ENCODE results near the gene POLDIP3. TPM values are rescaled to one million over a fixed set of nuclear protein-coding genes. Genes with fewer than 3 reads are reported as not detected.
"Not testable (repeated sequence)": the region's sequence is repeated elsewhere in the genome, so short reads cannot be mapped to it uniquely, and the experiment has no call there.

POLDIP3 gene
- total RNA-seq, 1 donor from 2014 or later = 75.4 TPM

DNA sequence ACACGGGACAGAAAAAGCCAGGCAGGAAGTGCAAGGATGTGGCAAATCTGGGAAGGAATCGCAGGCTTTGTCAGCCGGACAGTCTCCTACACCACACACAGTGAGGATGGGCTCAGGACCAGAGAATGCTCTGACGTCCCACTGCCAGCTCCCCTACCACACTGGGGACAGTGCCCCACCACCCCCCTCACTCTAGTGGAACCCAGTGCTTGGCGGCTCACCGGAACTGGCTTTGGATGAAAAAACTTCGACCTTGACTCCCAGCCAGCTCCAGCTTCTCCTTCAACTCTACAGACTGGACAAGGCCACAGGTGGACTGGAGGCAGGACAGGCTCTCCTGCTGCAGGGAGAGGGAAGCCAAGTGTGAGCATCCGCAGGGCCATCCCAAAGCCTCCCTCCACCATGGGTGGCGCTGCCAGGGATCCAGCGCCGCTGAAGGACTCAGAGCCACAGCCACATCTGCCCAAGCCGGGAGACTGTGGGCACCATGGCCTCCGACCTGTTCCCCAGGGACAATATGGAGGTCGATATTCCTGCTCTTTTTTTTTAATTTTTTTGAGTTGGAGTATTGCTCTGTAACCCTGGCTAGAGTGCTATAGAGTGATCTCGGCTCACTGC is 37.0 kb downstream of the POLDIP3 start:
- H3K4me1 Mint-ChIP-seq = peaks cover 12% of the 10 kb centered on the region
- H3K27ac Mint-ChIP-seq = no peak overlapping the region

DNA sequence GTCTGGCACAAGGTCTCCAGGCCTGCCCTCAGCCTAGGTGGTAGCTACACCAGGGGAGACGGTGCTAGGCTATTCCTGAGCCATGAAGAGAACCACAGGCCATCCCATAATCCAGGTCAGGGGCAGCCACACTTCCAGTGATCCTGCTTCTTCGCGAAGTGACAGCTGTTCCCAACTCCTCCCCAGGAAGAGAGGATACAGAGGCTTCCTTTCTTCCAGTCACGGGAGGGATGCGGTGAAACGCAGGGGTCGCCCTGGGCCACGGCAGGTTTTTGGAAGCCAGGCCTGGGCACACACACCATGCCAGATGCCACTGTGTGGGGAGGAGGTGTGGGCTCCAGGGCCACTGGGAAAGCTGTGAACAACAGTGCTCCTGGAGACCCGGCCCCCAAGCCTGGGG is 37.5 kb downstream of the POLDIP3 start:
- H3K4me1 Mint-ChIP-seq; intact Hi-C loops (cut with micrococcal nuclease): not testable (repeated sequence)
- peaks cover 26% of the 10 kb centered on the region for H3K36me3 Mint-ChIP-seq (ENCODE audit: low read depth)

More for the DNA sequence above, 37.0 kb downstream of the POLDIP3 start:
- DNase-seq = no peak
- Mint-ChIP-seq H3K9me3 (no peaks in the 10 kb centered on the region), H3K27me3 (no peaks in the 10 kb centered on the region), H3K4me3 (no peak overlapping the region), H3K36me3 (ENCODE audit: low read depth) (peaks cover 27% of the 10 kb centered on the region)
- intact Hi-C loops (cut with micrococcal nuclease) = no loop called here

DNA sequence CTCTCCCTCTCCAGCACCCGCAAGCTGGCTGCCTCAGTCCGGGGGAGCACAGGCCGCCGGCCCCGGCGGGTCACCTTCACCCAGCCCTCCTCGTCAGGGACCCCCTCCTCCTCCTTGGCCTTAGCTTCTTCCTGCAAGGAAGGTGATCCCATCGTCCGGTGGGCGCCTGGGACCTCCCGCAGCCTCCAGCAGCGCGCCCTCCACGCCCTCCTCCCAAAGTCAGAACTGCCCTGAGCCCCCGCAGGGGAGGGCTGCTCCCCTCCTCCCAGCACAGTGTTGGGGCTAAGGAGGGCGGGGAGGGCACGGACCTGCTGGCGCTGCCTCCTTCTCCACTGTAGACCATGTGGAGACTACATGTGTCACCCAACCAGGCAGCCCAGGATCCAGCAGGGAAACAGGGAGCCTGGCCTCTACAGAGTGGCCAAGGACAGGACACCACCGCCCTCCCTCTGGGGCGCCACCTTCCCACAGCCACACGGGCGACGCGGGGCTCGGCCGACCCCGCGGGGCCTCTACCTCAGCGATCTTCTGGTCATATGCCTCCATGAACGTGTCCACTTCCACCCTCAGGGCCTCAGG is 38.6 kb downstream of the POLDIP3 start:
- H3K27me3 Mint-ChIP-seq; intact Hi-C loops (cut with micrococcal nuclease): not testable (repeated sequence)

More for the DNA sequence above, 37.5 kb downstream of the POLDIP3 start:
- not testable (repeated sequence) for H3K4me3 Mint-ChIP-seq, H3K27ac Mint-ChIP-seq, H3K9me3 Mint-ChIP-seq, DNase-seq, H3K27me3 Mint-ChIP-seq

DNA sequence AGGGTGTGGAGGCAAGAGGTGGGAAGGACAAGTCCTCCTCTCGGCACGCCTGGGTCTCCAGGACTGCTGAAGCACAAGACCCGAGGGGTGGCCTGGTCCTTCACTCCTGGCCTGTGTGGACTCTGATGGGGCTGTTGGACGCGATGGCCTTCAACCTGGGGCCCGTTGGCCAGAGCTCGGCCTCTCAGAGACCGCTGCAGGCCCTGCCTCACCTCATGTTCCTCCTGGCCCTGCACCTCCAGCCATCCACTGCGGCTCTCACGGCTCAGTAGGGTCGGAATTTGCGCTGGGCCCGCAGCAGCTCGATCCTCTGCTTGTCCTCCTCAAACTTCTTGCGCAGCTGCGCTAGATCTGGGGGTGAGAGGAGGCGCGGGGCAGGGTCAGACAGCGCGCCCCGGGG is 40.2 kb downstream of the POLDIP3 start:
- peaks cover 31% of the 10 kb centered on the region for H3K36me3 Mint-ChIP-seq (ENCODE audit: low read depth)
- H3K27me3 Mint-ChIP-seq; H3K4me3 Mint-ChIP-seq; H3K9me3 Mint-ChIP-seq; DNase-seq; H3K4me1 Mint-ChIP-seq; H3K27ac Mint-ChIP-seq; intact Hi-C loops (cut with micrococcal nuclease): not testable (repeated sequence)

More for the DNA sequence above, 38.6 kb downstream of the POLDIP3 start:
- H3K9me3 Mint-ChIP-seq, H3K4me3 Mint-ChIP-seq, H3K4me1 Mint-ChIP-seq, DNase-seq, H3K27ac Mint-ChIP-seq: not testable (repeated sequence)
- H3K36me3 Mint-ChIP-seq (ENCODE audit: low read depth) = peaks cover 29% of the 10 kb centered on the region

- H3K27me3 Mint-ChIP-seq; intact Hi-C loops (cut with micrococcal nuclease); H3K9me3 Mint-ChIP-seq; H3K27ac Mint-ChIP-seq; H3K4me1 Mint-ChIP-seq; DNase-seq; H3K4me3 Mint-ChIP-seq: not testable (repeated sequence)
- H3K36me3 Mint-ChIP-seq (ENCODE audit: low read depth) = peaks cover 32% of the 10 kb centered on the region
Observed at GRCh38 chr22:42574046-42574445, 40.6 kb downstream of the POLDIP3 start.

DNA sequence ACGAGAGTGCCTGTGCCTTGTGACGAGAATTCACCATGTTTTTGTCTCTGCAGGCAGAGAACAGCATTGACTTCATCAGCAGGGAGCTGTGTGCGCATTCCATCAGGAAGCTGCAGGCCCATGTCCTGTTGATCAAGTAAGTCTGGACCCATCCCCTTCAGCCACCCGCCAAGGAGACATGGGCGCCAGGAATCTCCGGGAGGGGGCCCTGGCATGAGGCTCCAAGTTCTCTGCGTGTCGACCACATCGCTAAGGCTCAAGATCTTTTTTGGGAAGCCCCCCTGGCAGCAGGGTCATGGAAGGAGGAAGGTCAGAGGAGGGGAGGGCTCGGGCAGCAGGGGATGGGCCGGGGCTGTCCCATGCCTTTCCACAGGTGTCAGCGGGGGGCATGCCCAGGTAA is 43.6 kb downstream of the POLDIP3 start:
- intact Hi-C loops (cut with micrococcal nuclease); H3K4me1 Mint-ChIP-seq; H3K4me3 Mint-ChIP-seq; H3K27me3 Mint-ChIP-seq; H3K9me3 Mint-ChIP-seq; DNase-seq; H3K27ac Mint-ChIP-seq: not testable (repeated sequence)
- H3K36me3 Mint-ChIP-seq (ENCODE audit: low read depth) = peaks cover 21% of the 10 kb centered on the region

DNA sequence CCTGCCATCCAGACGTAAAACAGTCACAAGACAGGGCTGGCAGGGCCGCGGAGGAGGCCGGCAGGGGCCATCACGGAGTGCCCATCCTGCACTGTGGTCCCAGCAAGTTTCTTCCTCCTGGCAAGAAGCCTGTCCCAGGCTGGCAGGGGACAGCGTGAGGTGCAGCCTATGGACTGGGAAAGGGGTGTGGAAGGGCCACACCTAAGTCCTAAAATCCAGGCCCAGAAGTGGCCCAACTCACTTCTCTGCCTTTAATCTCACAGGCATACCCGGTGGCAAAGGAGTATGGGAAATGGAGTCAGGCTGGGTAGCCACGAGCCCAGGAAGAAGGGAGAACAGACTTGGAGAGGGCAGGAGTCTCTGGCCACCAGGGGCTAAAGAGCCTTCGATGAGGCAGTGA is 44.1 kb downstream of the POLDIP3 start:
- H3K9me3 Mint-ChIP-seq; DNase-seq; intact Hi-C loops (cut with micrococcal nuclease); H3K27me3 Mint-ChIP-seq; H3K4me1 Mint-ChIP-seq; H3K4me3 Mint-ChIP-seq: not testable (repeated sequence)
- peaks cover 21% of the 10 kb centered on the region for H3K36me3 Mint-ChIP-seq (ENCODE audit: low read depth)
- H3K27ac Mint-ChIP-seq = peak overlapping the region; percentile 64

- H3K27me3 Mint-ChIP-seq; H3K27ac Mint-ChIP-seq; H3K4me3 Mint-ChIP-seq; H3K4me1 Mint-ChIP-seq; intact Hi-C loops (cut with micrococcal nuclease); DNase-seq; H3K9me3 Mint-ChIP-seq: not testable (repeated sequence)
- peaks cover 18% of the 10 kb centered on the region for H3K36me3 Mint-ChIP-seq (ENCODE audit: low read depth)
Observed at GRCh38 chr22:42567950-42568349, 46.7 kb downstream of the POLDIP3 start.

- no peaks in the 10 kb centered on the region for H3K27me3 Mint-ChIP-seq
- H3K4me1 Mint-ChIP-seq = peaks cover 3% of the 10 kb centered on the region
- intact Hi-C loops (cut with micrococcal nuclease) = no loop called here
- peaks cover 9% of the 10 kb centered on the region for H3K36me3 Mint-ChIP-seq (ENCODE audit: low read depth)
- no peak overlapping the region for H3K27ac Mint-ChIP-seq
- DNase-seq = no peak
- H3K4me3 Mint-ChIP-seq = no peak overlapping the region
- no peaks in the 10 kb centered on the region for H3K9me3 Mint-ChIP-seq
Observed at GRCh38 chr22:42565956-42566355, 48.7 kb downstream of the POLDIP3 start.

DNA sequence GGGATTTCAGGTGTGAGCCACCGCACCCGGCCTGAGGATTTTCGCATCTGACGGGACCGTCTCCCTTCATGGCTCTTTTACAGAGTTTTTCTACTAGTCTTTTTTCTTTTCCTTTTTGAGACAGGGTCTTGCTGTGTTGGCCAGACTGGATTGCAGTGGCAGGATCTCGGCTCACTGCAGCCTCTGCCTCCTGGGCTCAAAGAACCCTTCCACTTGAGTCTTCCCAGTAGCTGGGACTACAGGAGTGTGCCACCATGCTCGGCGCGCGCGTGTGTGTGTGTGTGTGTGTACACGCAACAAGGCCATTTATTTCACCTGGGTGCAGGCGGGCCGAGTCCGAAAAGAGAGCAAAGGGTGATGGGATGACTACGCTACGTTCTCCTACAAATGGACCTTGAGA is 50.0 kb downstream of the POLDIP3 start:
- Mint-ChIP-seq H3K36me3 (ENCODE audit: low read depth) (peaks cover 5% of the 10 kb centered on the region), H3K9me3 (no peaks in the 10 kb centered on the region), H3K27me3 (no peaks in the 10 kb centered on the region), H3K4me3 (no peak overlapping the region), H3K4me1 (peaks cover 3% of the 10 kb centered on the region), H3K27ac (no peak overlapping the region)
- intact Hi-C loops (cut with micrococcal nuclease) = no loop called here
- no peak for DNase-seq

- H3K4me1 Mint-ChIP-seq; H3K27me3 Mint-ChIP-seq; H3K27ac Mint-ChIP-seq; H3K4me3 Mint-ChIP-seq; H3K9me3 Mint-ChIP-seq; H3K36me3 Mint-ChIP-seq (ENCODE audit: low read depth); DNase-seq; intact Hi-C loops (cut with micrococcal nuclease): not testable (repeated sequence)
Observed at GRCh38 chr22:42563943-42564342, 50.7 kb downstream of the POLDIP3 start.

DNA sequence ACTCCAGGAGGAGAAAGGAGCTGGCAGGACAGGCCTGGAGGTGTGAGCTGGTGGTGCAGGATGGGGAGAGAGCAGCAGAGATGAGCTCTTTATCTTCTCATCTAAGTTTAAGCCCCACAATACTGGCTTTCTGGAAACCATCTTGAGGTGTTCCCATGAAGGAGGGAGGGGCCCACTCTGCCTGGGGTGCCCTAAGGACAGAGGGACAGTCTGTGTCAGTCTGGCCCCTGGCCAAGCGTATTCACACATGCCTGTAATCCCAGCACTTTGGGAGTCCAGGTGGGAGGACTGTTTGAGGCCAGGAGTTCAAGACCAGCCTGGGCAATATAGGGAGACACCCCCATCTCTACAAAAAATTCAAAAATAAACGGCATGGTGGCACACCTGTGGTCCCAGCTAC is 52.0 kb downstream of the POLDIP3 start:
- no peak for DNase-seq
- H3K9me3 Mint-ChIP-seq = no peaks in the 10 kb centered on the region
- intact Hi-C loops (cut with micrococcal nuclease) = no loop called here
- H3K4me3 Mint-ChIP-seq = no peak overlapping the region
- no peak overlapping the region for H3K27ac Mint-ChIP-seq
- H3K4me1 Mint-ChIP-seq = peaks cover 3% of the 10 kb centered on the region
- H3K36me3 Mint-ChIP-seq (ENCODE audit: low read depth) = no peaks in the 10 kb centered on the region
- H3K27me3 Mint-ChIP-seq = no peaks in the 10 kb centered on the region

GRCh38 chr22:42562279-42562678 is 52.4 kb downstream of the POLDIP3 start:
- Mint-ChIP-seq H3K9me3 (no peaks in the 10 kb centered on the region), H3K36me3 (ENCODE audit: low read depth) (no peaks in the 10 kb centered on the region), H3K27me3 (no peaks in the 10 kb centered on the region), H3K4me1 (peaks cover 3% of the 10 kb centered on the region), H3K4me3 (no peak overlapping the region), H3K27ac (no peak overlapping the region)
- DNase-seq = no peak
- intact Hi-C loops (cut with micrococcal nuclease) = no loop called here

DNA sequence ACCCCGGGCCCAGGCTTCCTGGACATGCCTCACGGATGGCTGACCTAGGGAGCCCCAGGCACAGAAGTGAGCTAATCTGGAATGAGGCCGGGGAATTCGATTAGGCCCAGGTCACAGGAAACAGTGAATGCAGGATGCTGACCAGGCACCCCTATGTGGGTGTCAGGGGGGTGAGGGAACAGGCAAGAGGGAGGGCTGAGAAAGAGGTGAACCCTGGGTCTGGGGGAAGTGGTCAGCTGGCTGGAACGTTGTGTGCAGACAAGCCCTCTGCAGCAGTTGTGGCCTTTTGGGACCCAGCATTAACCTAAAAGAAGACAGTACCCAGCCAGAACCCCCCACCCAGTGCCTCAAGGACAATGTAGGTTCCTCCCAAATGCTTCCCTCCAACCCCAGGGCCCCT is 52.8 kb downstream of the POLDIP3 start:
- Mint-ChIP-seq H3K36me3 (ENCODE audit: low read depth) (no peaks in the 10 kb centered on the region), H3K4me3 (no peak overlapping the region), H3K9me3 (no peaks in the 10 kb centered on the region), H3K27me3 (no peaks in the 10 kb centered on the region), H3K4me1 (peaks cover 3% of the 10 kb centered on the region), H3K27ac (no peak overlapping the region)
- no peak for DNase-seq
- intact Hi-C loops (cut with micrococcal nuclease) = no loop called here

DNA sequence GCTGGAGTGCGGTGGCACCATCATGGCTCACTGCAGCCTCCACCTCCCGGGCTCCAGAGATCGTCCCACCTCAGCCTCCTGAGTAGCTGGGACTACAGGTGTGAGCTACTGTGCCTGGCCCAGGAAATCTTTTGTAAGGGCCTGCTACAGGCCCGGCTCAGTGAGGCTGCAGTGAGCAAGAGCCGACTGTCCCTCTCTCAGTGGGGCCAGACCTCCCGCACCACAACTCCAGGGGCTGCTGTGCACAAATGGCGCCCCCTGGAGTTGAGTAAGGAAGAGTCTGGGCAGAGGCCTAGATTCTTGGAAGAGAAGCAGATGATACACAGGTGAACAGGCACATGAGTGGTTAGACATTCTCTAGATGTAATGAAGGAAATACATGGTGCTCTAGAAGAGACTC is 53.9 kb downstream of the POLDIP3 start:
- no peaks in the 10 kb centered on the region for H3K27me3 Mint-ChIP-seq
- DNase-seq = peak; percentile 69
- H3K27ac Mint-ChIP-seq = no peak overlapping the region
- H3K9me3 Mint-ChIP-seq = no peaks in the 10 kb centered on the region
- H3K36me3 Mint-ChIP-seq (ENCODE audit: low read depth) = no peaks in the 10 kb centered on the region
- peaks cover 3% of the 10 kb centered on the region for H3K4me1 Mint-ChIP-seq
- intact Hi-C loops (cut with micrococcal nuclease) = no loop called here
- no peak overlapping the region for H3K4me3 Mint-ChIP-seq

Data from activated CD4-positive, alpha-beta T cell treated with anti-CD3 and anti-CD28 coated beads, Interleukin-2, amount 10 ng/mL, durations not matched to agents 24 days and 14 days (primary cell).